HCT116 (cell line): Measurements from ENCODE around the gene KLHL24. TPM values are rescaled to one million over a fixed set of nuclear protein-coding genes. Genes with fewer than 3 reads are reported as not detected.

Experiments used
- ATAC-seq: fragments of 200-7000 bp; cut with Tn5 transposase; 2 replicates; pipeline ENCODE4 v1.9.1; 2020; ENCODE audit warnings: mild to moderate bottlenecking, moderate library complexity
- BruUV-seq: library from RNA; stranded (reverse); fragments of 400-500 nt; replicated peaks from 2 replicates; lab custom pipeline; 2021; lab: Mats Ljungman, UMichigan
- CTCF ChIA-PET: fragments of 300-600 bp; sonication (Branson Sonifier 250); formaldehyde crosslinking; loops from one replicate; lab custom pipeline; 2021; ENCODE audit warnings: antibody characterized with exemption; lab: Charles Lee
- POLR2A ChIA-PET: fragments of 300-600, 350-600 bp; sonication (Branson Sonifier 250); formaldehyde crosslinking; loops from one replicate; lab custom pipeline; 2021; ENCODE audit warnings: antibody characterized with exemption; lab: Charles Lee
- RAD21 ChIA-PET, 2 experiments: fragments of 300-600 bp; sonication (Branson Sonifier 250); formaldehyde crosslinking; loops; one replicate each; lab custom pipeline; 2023; ENCODE audit warnings: low total read pairs in 2 of 2; ENCODE audit not compliant: uncharacterized antibody in 2 of 2, unreplicated experiment in 2 of 2, low non-redundant PET in 1 of 2; lab: Charles Lee
- DNase-seq: peaks from one replicate; pipeline ENCODE4 v3.0.0-alpha.2; 2010; ENCODE audit warnings: low read depth, low spot score
- H2AFZ ChIP-seq: fragments of 200-600 bp; shearing (Covaris generic), sonication (generic); 2 replicates; pipeline ENCODE4 v1.6.1; 2017; ENCODE audit warnings: low read depth, mixed run types, mixed read lengths, antibody characterized with exemption, low read length; ENCODE audit not compliant: poor library complexity, severe bottlenecking
- H3K27ac ChIP-seq: 2 replicates; pipeline ENCODE4 v1.5.1; 2012; ENCODE audit warnings: low read depth, low read length
- H3K27me3 ChIP-seq: fragments of 200-600 bp; sonication (generic); 2 replicates; pipeline ENCODE4 v1.6.1; 2016; ENCODE audit warnings: mixed run types, low read length, mixed read lengths; ENCODE audit not compliant: insufficient read depth
- H3K36me3 ChIP-seq, 2 experiments: fragments of 200-500 bp in 1 of 2; fragments of 200-600 bp in 1 of 2; sonication (Bioruptor generic) in 1 of 2; sonication (generic) in 1 of 2; 2 replicates each; pipeline versions ENCODE4 v1.5.1 to v1.6.1; 2014 to 2016; ENCODE audit warnings: low read length in 2 of 2, inconsistent platforms in 1 of 2, mixed read lengths in 1 of 2, mixed run types in 1 of 2; ENCODE audit not compliant: insufficient read depth in 2 of 2, control insufficient read depth in 1 of 2
- H3K4me1 ChIP-seq, 2 experiments: fragments of 200-600 bp in 1 of 2; sonication (generic) in 1 of 2; 2 replicates each; pipeline versions ENCODE4 v1.5.1 to v1.6.1; 2012 to 2017; ENCODE audit warnings: low read length in 2 of 2, inconsistent platforms in 1 of 2, mild to moderate bottlenecking in 1 of 2, mixed read lengths in 1 of 2, mixed run types in 1 of 2, moderate library complexity in 1 of 2; ENCODE audit not compliant: insufficient read depth in 2 of 2, control insufficient read depth in 1 of 2
- H3K4me2 ChIP-seq: fragments of 200-600 bp; sonication (generic); 2 replicates; pipeline ENCODE4 v1.6.1; 2017; ENCODE audit warnings: mixed run types, low read length, mixed read lengths
- H3K4me3 ChIP-seq, 2 experiments: fragments of 200-600 bp in 1 of 2; sonication (generic) in 1 of 2; replicated peaks in 1 of 2; 2 replicates each; pipeline ENCODE4 v1.5.1; 2011 to 2016; ENCODE audit warnings: low read length in 2 of 2, control low read depth in 1 of 2, low read depth in 1 of 2, mild to moderate bottlenecking in 1 of 2, mixed read lengths in 1 of 2, mixed run types in 1 of 2
- H3K79me2 ChIP-seq: fragments of 200-600 bp; sonication (generic); 2 replicates; pipeline ENCODE4 v1.6.1; 2017; ENCODE audit warnings: mild to moderate bottlenecking, mixed run types, low read length, moderate library complexity, mixed read lengths; ENCODE audit not compliant: insufficient read depth
- H3K9ac ChIP-seq: fragments of 200-600 bp; sonication (generic); 2 replicates; pipeline ENCODE4 v1.6.1; 2016; ENCODE audit warnings: low read length, mixed read lengths
- H3K9me2 ChIP-seq: fragments of 200-600 bp; sonication (generic), shearing (Covaris generic); 2 replicates; pipeline ENCODE4 v1.6.1; 2017; ENCODE audit warnings: mixed run types, mild to moderate bottlenecking, moderate library complexity; ENCODE audit not compliant: insufficient read depth
- H3K9me3 ChIP-seq, 2 experiments: fragments of 200-500 bp in 1 of 2; fragments of 200-600 bp in 1 of 2; sonication (Bioruptor generic) in 1 of 2; sonication (generic) in 1 of 2; 2 replicates each; pipeline ENCODE4 v1.6.1; 2014 to 2017; ENCODE audit warnings: low read length in 2 of 2, mixed read lengths in 2 of 2, inconsistent platforms in 1 of 2, low read depth in 1 of 2, mild to moderate bottlenecking in 1 of 2, mixed run types in 1 of 2, moderate library complexity in 1 of 2; ENCODE audit not compliant: control insufficient read depth in 1 of 2, insufficient read depth in 1 of 2
- H4K20me1 ChIP-seq: fragments of 200-600 bp; sonication (generic), shearing (Covaris generic); 2 replicates; pipeline ENCODE4 v1.6.1; 2017; ENCODE audit warnings: mixed run types, mild to moderate bottlenecking, moderate library complexity; ENCODE audit not compliant: insufficient read depth
- CBX3 ChIP-seq: IDR thresholded peaks from 2 replicates; pipeline ENCODE4 v1.6.1; 2012; ENCODE audit warnings: low read depth
- CEBPB ChIP-seq: IDR thresholded peaks from 2 replicates; pipeline ENCODE4 v1.6.1; 2012; ENCODE audit warnings: low read depth
- CTCF ChIP-seq, 3 experiments: fragments of 200-600 bp in 1 of 3; sonication (generic) in 1 of 3; IDR thresholded peaks in 2 of 3; conservative IDR thresholded peaks in 1 of 3; 2 replicates each; pipeline ENCODE4 v1.5.1; 2012 to 2017; ENCODE audit warnings: low read depth in 2 of 3, low read length in 2 of 3, antibody characterized with exemption in 1 of 3, borderline replicate concordance in 1 of 3, control low read depth in 1 of 3, mild to moderate bottlenecking in 1 of 3, mixed read lengths in 1 of 3, mixed run types in 1 of 3, moderate library complexity in 1 of 3; ENCODE audit not compliant: insufficient read depth in 1 of 3
- EGR1 ChIP-seq: IDR thresholded peaks from 2 replicates; pipeline ENCODE4 v1.6.1; 2012; ENCODE audit warnings: low read depth
- EZH2 ChIP-seq: fragments of 200-600 bp; sonication (generic); IDR thresholded peaks from 2 replicates; pipeline ENCODE4 v1.6.1; 2017; ENCODE audit warnings: antibody characterized with exemption, mixed run types
- FOSL1 ChIP-seq: IDR thresholded peaks from 2 replicates; pipeline ENCODE4 v1.6.1; 2012; ENCODE audit warnings: low read depth
- POLR2AphosphoS5 ChIP-seq: IDR thresholded peaks from 2 replicates; pipeline ENCODE4 v1.6.1; 2011; ENCODE audit warnings: mild to moderate bottlenecking, low read depth, low read length, moderate library complexity
- RAD21 ChIP-seq: IDR thresholded peaks from 2 replicates; pipeline ENCODE4 v1.6.1; 2012; ENCODE audit warnings: low read depth, mild to moderate bottlenecking
- REST ChIP-seq: IDR thresholded peaks from 2 replicates; pipeline ENCODE4 v1.6.1; 2012; ENCODE audit warnings: low read depth
- SIN3A ChIP-seq: IDR thresholded peaks from 2 replicates; pipeline ENCODE4 v1.6.1; 2012; ENCODE audit warnings: low read depth
- SRF ChIP-seq: IDR thresholded peaks from 2 replicates; pipeline ENCODE4 v1.6.1; 2012; ENCODE audit warnings: low read depth
- TCF7L2 ChIP-seq: IDR thresholded peaks from 2 replicates; pipeline ENCODE4 v1.7.0; 2011; ENCODE audit warnings: borderline replicate concordance, inconsistent platforms; ENCODE audit not compliant: insufficient read depth, insufficient read length; ENCODE audit errors: extremely low read depth
- YY1 ChIP-seq: IDR thresholded peaks from 2 replicates; pipeline ENCODE4 v1.6.1; 2011; ENCODE audit warnings: low read length, low read depth, moderate library complexity, mild to moderate bottlenecking; ENCODE audit not compliant: insufficient replicate concordance; ENCODE audit errors: extremely low read depth
- ZFX ChIP-seq: fragments of 450-650 bp; IDR thresholded peaks from 2 replicates; pipeline ENCODE4 v1.6.1; 2017
- ZNF274 ChIP-seq: fragments of 200-500 bp; sonication (Bioruptor generic); IDR thresholded peaks from 2 replicates; pipeline ENCODE4 v1.6.1; 2014; ENCODE audit warnings: mild to moderate bottlenecking, low read depth, low read length, inconsistent platforms
- intact Hi-C: fragments of 100-400 bp; cut with micrococcal nuclease; formaldehyde crosslinking; loops from 2 replicates; pipeline ENCODE4 v1.10.0; 2022
- total RNA-seq: library from RNA; stranded (reverse); gene quantifications from one replicate; pipeline ENCODE4 v1.2.1, GENCODE V29; 2021; ENCODE audit not compliant: unreplicated experiment
- TF ChIP-seq, protein P1 (sequence below): IDR thresholded peaks from 2 replicates; pipeline ENCODE4 v1.6.1; 2011; ENCODE audit warnings: mild to moderate bottlenecking, low read length, moderate library complexity; ENCODE audit not compliant: insufficient replicate concordance; ENCODE audit errors: extremely low read depth
- TF ChIP-seq, protein P2 (sequence below): IDR thresholded peaks from 2 replicates; pipeline ENCODE4 v1.6.1; 2012

Gene KLHL24
- total RNA-seq, 1 experiment from 2014 or later, result 21.0 TPM

DNA sequence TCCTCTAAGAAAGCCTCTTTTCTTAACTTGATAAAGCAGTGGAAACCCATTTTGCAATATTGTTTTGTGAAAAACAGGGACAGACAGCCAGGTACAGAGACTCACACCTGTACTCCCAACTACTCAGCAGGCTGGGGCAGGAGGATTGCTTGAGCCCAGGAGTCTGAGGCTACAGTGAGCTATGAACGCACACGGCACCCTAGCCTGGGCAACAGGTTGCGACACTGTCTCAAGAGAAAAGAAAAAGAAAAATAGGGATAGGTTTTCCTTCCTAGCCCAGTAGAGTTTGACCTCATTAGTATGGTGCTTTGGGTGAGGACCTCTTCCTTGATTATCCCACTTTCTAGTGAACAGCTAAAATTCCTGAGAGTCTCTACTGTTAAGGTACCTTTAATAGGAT is 44.6 kb downstream of the KLHL24 start:
- no peak overlapping the region for H3K9ac ChIP-seq
- H3K9me3 ChIP-seq, result no peaks in the 10 kb centered on the region
- RAD21 ChIA-PET, result no interaction called here
- no peaks in the 10 kb centered on the region for H3K27me3 ChIP-seq
- no peaks in the 10 kb centered on the region for H3K79me2 ChIP-seq
- TF ChIP-seq CTCF (IDR thresholded peaks at IDR 0.05 in 2 of 3, conservative IDR thresholded peaks at IDR 0.05 in 1 of 3; ENCODE audit: borderline replicate concordance in 1 of 3, insufficient read depth in 1 of 3, low read depth in 2 of 3, low read length in 2 of 3) (no peak), ZFX (no peak), TCF7L2 (no peak), ZNF274 (no peak), YY1 (no peak), CBX3 (no peak), RAD21 (no peak), EGR1 (no peak), CEBPB (no peak), REST (no peak), SRF (no peak), FOSL1 (no peak), POLR2AphosphoS5 (no peak), EZH2 (no peak), SIN3A (no peak)
- TF ChIP-seq, protein P1, sequence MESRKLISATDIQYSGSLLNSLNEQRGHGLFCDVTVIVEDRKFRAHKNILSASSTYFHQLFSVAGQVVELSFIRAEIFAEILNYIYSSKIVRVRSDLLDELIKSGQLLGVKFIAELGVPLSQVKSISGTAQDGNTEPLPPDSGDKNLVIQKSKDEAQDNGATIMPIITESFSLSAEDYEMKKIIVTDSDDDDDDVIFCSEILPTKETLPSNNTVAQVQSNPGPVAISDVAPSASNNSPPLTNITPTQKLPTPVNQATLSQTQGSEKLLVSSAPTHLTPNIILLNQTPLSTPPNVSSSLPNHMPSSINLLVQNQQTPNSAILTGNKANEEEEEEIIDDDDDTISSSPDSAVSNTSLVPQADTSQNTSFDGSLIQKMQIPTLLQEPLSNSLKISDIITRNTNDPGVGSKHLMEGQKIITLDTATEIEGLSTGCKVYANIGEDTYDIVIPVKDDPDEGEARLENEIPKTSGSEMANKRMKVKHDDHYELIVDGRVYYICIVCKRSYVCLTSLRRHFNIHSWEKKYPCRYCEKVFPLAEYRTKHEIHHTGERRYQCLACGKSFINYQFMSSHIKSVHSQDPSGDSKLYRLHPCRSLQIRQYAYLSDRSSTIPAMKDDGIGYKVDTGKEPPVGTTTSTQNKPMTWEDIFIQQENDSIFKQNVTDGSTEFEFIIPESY, result no peak
- TF ChIP-seq, protein P2, sequence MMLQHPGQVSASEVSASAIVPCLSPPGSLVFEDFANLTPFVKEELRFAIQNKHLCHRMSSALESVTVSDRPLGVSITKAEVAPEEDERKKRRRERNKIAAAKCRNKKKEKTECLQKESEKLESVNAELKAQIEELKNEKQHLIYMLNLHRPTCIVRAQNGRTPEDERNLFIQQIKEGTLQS, result no peak
- TF ChIP-seq, all 23 proteins: peak for 0
- DNase-seq (no peak), ATAC-seq (no peak)
- CTCF ChIA-PET, result no interaction called here
- Histone ChIP-seq H2AFZ (no peak overlapping the region), H4K20me1 (no peaks in the 10 kb centered on the region), H3K27ac (no peak overlapping the region), H3K36me3 (no peaks in the 10 kb centered on the region), H3K4me3 (no peak overlapping the region), H3K4me2 (no peak overlapping the region), H3K4me1 (no peaks in the 10 kb centered on the region), H3K9me2 (no peaks in the 10 kb centered on the region)
- POLR2A ChIA-PET, result no interaction called here
- intact Hi-C loops, result no loop called here
- TSS peak; percentile 36 for BruUV-seq
